Stimulated activated naive CD4-positive, alpha-beta T cell (primary cell): ENCODE data around the gene CRX.
"Not testable (repeated sequence)": the region's sequence is repeated elsewhere in the genome, so short reads cannot be mapped to it uniquely, and the experiment has no call there.

ENCODE experiments used
- DNase-seq, 6 experiments: peaks; one replicate each; lab custom pipeline; 2025; lab: John Stamatoyannopoulos, UW

The CRX gene

GRCh38 chr19:47859838-47860237, 38.1 kb downstream of the CRX start:
- not testable (repeated sequence) for DNase-seq

- no peak for DNase-seq
Measured at GRCh38 chr19:47860602-47861297, 39.0 kb downstream of the CRX start.

GRCh38 chr19:47861630-47862029, 39.9 kb downstream of the CRX start:
- DNase-seq: no peak

GRCh38 chr19:47863514-47863936, 41.8 kb downstream of the CRX start:
- DNase-seq: peak; percentile 48 to 85 (median 72)

- no peak for DNase-seq
Measured at GRCh38 chr19:47865166-47865565, 43.4 kb downstream of the CRX start.

- DNase-seq: no peak
Measured at GRCh38 chr19:47878906-47879305, 57.2 kb downstream of the CRX start.

- DNase-seq: not testable (repeated sequence)
Measured at GRCh38 chr19:47879385-47879784, 57.6 kb downstream of the CRX start.

GRCh38 chr19:47881757-47882156, 60.0 kb downstream of the CRX start:
- no peak for DNase-seq

- no peak for DNase-seq
Measured at GRCh38 chr19:47882890-47883289, 61.2 kb downstream of the CRX start.

- DNase-seq: no peak
Measured at GRCh38 chr19:47885067-47885463, 63.3 kb downstream of the CRX start.

GRCh38 chr19:47886010-47886559, 64.3 kb downstream of the CRX start, which contains the start of gene SULT2A1:
TSS of gene SULT2A1 (minus strand) at chr19:47886315. CDS start at chr19:47886257, 58 bp downstream.
- no peak for DNase-seq

GRCh38 chr19:47890865-47891621, 69.3 kb downstream of the CRX start:
- no peak for DNase-seq

- no peak for DNase-seq
Measured at GRCh38 chr19:47891622-47891922, 69.8 kb downstream of the CRX start.

GRCh38 chr19:47891923-47892666, 70.4 kb downstream of the CRX start:
- DNase-seq: no peak
